ENCODE measurements around the gene ASIC2.
"Not testable (repeated sequence)": the region's sequence is repeated elsewhere in the genome, so short reads cannot be mapped to it uniquely, and the experiment has no call there.

Gene ASIC2

DNA sequence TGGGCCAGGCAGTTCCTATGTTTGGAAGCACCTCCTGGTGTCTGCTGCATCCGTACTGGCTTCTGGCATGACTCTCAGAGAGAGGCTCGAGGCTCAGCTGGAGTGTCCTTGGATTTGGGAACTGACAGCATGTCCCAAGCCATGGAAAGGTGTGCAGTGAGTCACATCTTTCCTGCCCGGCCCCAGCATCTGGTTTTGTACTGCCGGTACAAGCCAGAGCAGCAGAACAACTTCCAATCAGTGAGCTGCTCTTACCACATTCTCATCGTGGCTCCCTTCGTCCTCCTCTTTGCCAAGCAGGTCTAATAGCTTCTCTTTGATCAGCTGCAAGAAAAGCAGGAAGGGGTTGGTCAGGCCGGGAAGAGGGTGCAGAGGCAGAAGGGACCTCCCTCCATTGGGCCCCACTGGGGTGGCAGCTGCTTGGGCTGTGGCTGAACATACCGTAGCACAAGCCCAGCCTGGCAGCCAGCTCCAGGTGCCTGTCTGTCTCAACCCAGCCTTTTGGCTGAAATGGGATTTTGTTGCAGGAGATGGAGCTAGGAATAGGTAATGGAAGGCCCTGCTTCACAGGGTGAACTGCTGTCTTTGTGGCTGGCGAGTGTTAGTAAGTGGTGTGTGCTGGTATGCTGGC, 277.3 kb downstream of the ASIC2 start:
- no peak for DNase-seq

DNA sequence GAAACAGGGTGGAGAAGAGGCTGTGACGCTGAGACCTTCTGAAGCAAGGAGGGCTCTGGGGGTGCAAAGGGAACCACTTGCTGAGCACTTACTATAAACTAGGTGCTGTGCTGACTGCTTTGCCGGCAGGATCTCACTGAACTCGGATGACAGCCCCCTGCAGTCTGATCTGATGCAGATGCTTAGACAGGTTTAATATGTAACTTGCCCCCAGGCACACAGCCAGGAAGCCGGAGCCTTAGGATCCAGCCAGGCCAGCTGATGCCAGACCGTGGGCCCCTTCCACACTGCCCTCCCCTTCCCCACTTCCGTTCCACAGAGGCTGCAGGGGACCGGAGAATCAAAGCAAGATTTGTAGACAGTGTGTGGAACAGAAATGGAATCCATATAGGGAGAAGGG, 278.3 kb downstream of the ASIC2 start:
- no peak for DNase-seq

DNA sequence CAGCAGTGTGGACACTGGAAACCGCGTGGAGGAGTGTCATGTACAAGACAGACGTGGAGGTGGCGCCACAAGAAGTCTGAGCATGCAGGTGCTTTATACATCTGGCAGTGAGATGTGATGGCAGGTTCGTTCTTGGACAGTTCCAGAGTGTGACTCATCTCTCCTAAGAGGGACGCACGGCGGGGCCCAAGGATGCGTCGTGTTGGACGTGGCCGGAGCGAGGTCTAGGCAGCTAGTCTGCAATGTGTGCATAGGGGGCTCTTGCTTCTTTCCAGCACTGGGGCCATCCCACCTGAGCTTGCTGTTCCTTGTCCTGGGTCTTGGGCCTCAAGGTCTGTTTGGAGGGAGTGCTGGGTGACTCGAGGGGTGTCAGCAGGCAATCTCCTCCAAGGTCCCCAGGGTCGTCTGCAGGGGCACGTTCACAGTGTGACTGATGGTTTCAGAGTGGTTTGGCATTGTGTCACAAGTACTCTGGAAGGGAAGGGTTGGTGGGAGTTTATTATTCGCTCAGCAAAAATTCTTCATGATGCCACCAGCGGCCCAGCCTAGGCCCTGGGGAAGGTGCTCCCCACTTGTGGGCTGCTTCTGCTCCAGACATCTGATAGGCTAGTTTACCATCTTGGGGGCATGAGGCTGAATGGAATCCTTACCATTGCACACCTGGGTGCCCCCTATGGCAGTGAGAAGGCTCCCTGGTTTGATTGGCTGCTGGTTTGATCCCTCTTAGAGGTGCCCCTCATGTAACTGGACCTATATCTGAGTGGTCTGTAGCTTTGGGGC, 279.3 kb downstream of the ASIC2 start:
- no peak for DNase-seq

DNA sequence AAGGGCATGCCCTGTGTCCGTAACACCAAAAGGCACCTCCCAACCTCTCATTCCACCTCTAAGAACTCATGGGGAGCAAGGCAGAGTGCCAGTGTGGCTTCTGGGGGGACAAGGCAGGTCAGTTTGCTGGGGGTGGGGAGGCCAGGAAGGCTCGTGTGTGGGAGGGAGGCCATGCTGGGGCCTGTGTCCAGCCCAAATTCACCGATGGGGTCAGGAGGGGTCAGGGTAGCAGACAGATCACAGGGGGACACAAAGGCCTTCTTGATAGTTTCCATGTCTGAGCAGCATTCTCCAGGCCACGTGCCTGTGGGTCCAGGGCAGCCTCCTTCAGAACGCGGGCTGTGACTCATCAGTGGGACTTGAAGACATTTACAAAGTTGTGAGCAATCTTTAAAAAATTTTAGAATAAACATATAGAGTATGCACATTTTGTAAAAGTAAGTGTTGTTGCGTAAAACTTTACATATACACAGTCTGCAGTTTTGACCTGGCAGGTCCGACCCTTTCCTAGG, 280.5 kb downstream of the ASIC2 start:
- no peak for DNase-seq

DNA sequence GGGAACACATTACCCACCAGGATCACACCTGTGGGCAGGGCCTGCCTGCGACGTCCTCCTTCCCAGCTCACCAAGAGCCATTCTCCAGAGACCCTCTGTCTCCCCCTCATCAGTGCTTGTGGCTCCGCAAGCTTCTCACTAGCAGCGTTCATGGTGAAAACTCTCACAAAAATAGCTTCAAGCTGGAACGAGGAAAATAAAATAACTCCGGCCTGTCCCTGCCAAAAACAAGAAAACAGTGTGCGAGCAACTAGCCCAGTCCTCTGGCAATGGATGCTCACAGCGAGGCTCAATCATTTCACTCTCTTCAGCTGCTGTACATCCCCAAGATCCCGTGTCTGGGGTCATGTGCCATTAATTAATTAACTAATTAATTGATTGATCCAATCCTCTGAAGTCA, 283.5 kb downstream of the ASIC2 start:
- DNase-seq: no peak

DNA sequence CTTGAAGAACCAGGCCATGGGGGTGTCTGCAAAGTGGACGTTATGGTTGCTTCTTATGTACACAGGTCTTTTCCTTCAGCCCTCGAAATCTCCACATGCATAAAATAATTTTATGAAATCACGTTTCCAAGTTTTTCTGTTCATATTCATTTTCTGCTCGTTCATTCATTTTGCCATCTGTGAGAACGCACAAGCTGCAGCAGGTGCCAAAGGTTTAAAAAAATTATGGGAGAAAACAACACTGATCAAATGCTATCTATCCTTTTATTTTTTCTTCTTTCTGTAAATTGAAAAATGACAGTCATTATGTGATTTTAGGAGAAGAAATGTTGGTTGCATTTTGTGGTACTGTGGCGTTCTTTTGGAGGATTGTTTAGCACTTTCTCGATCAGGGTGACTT, 285.9 kb downstream of the ASIC2 start:
- no peak for DNase-seq

DNA sequence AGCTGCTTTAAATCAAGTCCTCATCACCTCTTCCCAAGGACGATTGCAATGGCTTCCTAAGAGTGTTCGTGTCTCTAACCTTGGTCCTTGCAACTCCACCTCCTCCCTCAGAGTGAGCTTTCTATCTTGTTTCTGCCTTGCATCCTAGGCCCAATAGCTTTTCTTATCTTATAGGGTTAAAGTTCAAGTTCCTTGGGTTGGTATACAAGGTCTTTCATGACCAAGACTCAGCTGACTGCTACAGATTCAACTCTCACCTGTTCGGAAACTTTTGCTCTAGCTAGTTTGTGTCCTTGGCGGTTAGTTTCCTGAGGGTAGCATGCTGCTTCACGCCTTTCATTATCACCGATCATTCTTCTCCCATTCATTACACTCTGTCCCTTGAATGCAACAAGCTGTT, 290.8 kb downstream of the ASIC2 start:
- no peak for DNase-seq

DNA sequence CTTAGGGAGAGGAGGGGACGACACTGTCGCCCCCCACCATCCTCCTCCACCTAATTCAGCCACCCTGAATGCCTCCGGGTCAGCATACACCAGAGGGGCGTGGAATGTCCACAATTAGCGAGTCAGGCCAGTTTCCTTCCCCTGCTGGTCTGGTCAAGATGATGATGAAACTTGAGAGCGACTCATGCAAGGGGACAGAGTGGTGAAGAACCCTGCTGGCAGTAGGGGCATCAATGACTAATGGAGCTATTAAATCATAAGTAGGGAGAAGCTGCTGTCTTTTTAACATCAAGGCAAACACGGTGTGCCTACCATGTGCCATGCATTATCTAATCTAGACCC, 294.2 kb downstream of the ASIC2 start:
- DNase-seq: no peak

DNA sequence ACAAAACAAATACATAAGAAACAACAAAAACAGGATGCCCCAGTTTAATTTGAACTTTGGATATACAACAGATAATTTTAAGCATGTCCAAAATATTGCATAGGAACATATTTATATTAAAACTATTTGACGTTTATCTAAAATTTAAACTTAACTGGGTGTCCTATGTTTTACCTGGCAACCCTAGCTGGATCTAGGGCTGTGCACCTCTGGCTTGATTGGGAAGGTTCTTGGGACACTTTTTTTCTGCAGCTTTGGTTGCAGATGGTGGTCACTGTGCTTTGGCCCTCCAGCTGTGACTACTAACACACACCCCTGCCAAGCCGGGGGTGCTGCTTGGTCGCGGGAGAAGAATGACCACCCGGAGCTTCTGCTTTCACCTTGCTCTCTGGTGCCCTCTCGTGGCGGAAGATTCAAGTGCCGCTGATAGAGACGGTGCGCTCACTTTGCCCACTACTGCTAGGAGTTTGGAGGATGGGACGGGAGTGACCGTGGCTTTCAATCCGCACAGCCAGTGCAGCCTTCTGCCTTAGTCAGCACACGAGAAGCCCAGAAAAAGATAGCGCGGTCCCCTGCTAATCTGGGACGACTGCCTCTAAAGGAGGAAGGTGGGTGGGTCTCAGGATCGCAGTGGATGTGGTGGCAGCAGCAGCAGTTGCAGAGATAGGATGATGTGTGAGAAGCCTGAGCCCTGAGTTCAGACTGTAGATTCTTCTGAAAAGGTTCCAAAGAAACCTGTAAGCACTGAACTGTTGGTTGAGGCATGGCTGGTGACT, 294.8 kb downstream of the ASIC2 start:
- DNase-seq: no peak

DNA sequence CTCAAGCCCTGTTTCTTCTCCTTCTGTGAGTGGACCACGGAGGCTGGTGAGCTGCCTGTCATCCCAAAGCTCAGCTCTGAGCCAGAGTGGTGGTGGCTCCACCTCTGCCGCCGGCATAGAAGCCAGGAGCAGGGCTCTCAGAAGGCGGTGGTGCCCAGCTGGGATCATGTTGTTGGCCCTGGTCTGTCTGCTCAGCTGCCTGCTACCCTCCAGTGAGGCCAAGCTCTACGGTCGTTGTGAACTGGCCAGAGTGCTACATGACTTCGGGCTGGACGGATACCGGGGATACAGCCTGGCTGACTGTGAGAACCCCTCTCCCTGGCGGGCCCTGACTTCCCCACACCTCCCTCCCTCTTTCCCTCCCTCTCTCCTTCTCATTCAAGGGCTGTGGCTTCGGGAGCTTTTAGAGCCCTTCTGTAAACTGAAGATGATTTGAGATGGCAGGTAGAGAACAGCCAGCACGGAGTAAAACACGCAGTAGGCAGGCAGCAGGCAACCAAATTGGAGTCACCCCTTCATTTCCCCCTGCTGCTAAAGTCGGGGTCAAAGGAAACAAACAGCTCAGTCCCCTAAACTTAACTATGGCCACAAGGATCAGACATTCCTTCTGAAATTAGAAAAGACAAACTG, 297.6 kb downstream of the ASIC2 start:
- no peak for DNase-seq

DNA sequence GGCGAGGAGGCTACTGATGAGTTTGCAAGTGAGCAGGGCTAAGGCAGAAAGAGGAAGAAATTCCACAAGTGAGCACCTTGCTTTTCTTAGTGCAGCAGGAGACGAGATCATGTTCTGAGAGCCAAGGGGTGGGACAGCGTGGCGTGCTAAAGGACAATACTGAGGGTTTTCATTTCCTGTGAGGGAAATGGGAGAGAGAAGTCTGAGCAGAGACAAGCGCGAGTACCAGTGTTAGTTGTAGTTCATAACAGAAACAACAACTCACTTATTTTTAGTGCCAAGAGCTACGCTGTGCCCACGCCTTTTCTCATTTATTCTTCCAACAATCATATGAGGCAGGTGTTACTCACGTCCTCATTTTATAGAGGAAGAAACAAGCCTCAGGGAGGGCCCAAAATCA, 299.1 kb downstream of the ASIC2 start:
- no peak for DNase-seq

DNA sequence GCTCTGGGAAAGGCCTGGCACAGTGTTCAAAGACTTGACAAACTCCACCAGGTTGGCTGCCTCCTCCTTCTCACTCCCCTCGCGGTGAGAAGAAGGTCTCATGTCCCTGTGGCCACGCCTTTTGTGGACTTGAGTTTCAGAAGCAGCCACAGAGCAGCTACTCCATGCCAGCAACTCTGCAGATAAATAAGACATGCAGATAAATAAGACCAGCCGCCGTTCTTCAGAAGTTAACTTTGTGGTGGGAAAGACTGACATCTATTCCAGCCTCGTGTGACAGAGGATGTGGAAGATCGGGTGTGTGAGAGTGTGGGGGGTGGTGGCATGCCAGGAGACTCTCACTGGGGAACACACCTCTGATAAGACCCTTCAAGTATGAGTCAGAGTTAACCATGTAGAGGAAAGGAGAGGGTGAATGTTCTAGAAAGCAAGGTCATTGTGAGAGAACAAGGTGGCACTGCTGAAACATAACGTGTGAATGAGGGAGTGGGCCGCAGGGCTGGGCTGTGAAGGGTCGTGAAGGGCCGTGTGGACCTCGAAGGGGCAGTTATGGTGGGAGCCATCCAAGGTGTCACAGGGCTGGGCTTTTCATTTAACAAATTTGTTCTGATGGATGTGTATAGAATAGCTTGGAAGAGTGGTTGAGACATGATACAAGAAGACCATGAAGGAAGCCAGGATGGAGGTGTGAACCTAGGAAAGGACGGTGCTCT, 300.6 kb downstream of the ASIC2 start:
- DNase-seq: no peak

DNA sequence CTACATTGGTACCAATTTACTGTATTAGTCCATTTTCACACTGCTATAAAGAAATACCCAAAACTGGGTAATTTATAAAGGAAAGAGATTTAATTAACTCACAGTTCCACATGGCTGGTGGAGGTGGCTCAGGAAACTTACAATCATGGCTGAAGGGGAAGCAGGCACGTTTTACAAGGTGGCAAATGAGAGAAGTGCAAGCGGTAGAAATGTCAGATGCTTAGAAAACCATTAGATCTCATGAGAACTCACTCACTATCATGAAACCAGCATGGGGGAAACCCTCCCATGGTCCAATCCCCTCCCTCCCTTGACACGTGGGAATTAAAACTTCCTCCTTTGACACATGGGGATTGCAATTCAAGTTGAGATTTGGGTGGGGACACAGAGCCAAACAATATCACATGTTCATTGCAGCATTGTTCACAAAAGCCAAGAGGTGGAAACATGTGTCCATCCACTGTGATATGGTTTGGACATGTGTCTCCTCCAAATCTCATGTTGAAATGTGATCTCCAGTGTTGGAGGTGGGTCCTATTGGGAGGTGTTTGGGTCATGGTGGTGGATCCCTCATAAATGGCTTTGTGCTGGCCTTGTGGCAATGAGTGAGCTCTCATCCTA, 304.5 kb downstream of the ASIC2 start:
- no peak for DNase-seq

DNA sequence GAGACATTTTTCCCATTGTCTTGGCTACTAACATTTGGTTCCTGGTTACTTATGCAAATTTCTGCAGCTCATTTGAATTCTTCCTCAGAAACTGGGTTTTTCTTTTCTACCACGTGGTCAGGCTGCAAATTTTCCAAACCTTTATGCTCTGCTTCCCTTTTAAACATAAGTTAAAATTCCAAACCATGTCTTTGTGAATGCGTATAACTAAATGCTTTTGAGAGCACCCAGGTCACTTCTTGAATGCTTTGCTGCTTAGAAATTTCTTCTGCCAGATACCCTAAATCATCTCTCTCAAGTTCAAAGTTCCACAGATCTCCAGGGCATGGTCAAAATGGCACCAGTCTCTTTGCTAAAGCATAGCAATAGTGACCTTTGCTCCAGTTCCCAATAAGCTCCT, 305.2 kb downstream of the ASIC2 start:
- DNase-seq: not testable (repeated sequence)

DNA sequence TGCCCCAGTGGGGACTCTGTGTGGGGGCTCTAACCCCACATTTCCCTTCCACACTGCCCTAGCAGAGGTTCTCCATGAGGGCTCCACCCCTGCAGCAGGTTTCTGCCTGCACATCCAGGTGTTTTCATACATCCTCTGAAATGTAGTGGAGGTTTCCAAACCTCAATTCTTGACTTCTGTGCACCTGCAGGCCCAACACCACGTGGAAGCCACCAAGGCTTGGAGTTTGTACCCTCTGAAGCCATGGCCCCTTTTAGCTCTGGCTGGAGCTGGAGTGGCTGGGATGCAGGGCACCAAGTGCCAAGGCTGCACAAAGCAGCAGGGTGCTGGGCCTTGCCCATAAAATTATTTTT, 305.7 kb downstream of the ASIC2 start:
- not testable (repeated sequence) for DNase-seq

DNA sequence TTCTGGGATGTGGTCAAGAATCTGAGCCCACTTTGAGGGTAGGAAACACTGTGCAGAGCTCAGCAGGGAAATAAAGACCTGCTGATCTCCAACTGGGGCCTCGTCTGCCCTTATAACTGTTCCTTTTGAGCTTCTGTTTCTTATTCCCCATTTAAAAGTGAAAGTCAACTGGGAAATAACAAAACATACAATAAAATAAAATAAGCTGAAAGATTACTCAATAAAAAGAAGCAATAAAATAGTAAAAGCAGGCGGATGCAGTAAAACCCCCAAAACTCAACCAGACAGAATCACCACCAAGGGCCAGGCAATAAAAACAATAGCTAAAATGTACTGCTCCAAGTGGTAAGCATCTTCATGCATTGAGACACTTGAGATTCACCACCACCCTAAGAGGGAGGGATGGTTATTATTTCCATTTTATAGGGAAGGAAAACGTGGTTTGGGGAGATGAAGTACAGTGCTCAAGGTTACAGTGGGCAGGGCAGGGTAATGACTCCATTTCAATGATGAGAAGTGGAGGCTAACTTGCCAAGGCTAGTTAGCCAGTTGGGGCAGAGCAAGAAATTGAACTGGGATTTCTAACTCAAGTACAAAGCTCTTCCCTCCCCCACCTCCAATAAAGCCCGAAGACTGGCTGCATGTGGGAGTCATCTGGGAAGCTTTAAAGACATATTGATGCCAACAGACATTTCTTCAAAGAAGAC, 307.9 kb downstream of the ASIC2 start:
- DNase-seq: no peak

DNA sequence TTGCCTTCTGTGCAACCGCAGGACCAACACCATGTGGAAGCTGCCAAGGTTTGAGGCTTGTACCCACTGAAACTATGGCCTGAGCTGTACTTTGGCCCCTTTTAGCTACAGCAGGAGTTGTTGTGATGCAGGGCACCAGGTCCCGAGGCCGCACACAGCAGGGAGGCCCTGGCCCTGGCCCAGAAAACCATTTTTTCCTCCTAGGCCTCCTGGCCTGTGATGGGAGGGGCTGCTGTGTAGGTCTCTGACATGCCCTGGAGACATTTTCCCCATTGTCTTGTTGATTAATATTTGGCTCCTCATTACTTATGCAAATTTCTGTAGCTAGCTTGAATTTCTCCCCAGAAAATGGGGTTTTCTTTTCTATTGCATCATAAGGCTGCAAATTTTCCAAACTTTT, 311.5 kb downstream of the ASIC2 start:
- not testable (repeated sequence) for DNase-seq

DNA sequence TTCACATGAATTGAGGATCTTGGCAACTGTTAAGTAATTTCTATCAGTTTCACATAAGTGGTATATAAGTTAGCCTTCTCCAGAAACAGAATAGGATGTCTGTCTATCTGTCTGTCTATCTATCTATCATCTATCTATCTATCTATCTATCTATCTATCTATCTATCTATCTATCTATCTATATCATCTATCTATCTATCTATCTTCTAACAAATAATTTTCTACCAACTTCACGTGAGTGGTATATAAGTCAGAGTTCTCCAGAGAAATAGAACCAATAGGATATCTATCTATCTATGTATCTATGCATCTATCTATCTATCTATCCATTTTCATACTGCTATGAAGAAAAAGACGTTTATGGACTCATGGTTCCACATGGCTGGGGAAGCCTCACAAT, 312.9 kb downstream of the ASIC2 start:
- DNase-seq: no peak

DNA sequence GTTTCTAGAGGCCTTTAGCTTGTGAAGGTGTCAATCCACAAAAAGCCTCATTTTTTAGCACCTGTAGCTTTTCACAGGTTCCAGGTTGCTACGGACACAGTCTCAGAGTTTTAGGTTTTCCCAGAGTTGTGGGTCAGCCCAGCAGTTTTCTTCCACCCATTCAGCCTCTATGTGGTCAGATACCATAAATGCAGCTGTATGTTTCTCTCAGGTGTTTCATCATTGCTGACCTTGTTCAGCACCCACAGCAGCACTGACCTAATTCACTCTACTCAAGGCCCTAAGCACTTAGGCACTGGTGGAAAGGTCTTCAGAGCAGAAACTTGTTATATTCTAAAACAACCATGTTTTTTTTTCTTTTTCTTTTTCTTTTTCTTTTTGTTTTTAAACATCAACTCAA, 316.5 kb downstream of the ASIC2 start:
- no peak for DNase-seq

DNA sequence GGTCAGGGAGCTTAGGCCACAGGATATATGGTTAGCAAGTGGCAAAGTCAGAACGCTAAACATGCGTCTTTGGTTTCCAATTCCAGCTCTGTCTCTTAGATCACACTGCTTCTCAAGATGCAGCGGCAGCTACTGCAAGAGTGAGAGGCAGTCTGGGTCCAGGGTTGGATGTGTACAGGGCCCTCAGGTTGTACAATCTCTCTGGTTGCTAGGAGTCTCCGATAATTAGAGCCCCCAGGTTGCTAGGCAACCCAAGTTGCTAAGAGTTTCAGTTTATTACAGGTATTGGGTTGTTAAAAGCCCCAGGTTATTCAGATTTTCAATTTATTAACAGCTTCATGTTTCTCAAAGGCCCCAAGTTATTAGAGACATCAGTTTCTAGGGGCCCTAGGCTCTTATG, 317.0 kb downstream of the ASIC2 start:
- no peak for DNase-seq

DNA sequence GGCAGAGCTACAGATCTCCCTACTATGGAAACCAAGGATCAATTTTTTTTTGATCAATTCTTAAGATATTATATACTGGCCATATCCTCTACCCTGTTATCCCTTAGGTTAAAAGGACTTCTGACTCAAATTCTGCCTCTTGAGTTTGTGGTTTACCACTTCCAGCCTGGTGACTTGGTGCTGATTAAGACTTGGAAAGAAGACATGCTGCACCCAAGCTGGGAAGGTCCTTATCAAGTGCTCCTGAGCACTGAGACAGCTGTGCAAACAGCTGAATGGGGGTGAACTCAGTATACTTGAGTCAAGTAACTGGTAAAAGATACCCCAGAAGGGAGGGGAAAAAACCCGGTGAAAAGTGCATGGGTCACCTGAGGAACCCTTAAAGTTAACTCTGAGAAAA, 321.9 kb downstream of the ASIC2 start:
- DNase-seq: no peak

DNA sequence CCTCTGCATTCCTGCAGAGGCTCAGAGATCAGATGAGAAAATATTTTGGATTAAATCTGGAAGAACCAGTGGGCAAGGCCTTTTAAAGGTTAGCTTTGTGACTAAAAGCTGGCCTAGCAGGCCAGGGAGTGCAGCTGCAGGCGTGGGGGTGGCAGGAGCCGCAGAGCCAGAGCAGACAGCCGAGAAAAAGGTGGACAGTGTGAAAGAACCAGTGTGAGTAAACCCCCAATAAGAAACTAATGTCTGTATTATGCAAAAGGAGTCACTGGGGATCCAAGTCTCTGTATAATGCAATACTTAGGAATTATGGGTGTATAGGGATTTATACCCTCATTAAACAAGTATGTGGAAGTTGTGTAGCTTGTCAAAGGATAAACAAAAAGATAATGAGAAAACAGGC, 322.8 kb downstream of the ASIC2 start:
- DNase-seq: no peak
